Astrocyte (in vitro differentiated cells and primary cell): Measurements from ENCODE around the gene RAB8B.

Experiments
- CTCF ChIP-seq: IDR thresholded peaks from 2 replicates; pipeline ENCODE4 v1.5.1; 2011; ENCODE audit warnings: low read depth, mild to moderate bottlenecking, inconsistent platforms, low read length, moderate library complexity; ENCODE audit not compliant: insufficient read depth
- EZH2 ChIP-seq: IDR thresholded peaks from 2 replicates; pipeline ENCODE4 v1.6.1; 2012; ENCODE audit warnings: mild to moderate bottlenecking, low read length, inconsistent platforms; ENCODE audit not compliant: insufficient read depth

GRCh38 chr15:63176302-63176701, 13.1 kb upstream of the RAB8B start:
- TF ChIP-seq EZH2 (no peak), CTCF (no peak)
